ENCODE results near the gene AK5. TPM values are rescaled to one million over a fixed set of nuclear protein-coding genes. Genes with fewer than 3 reads are reported as not detected.
A peak's percentile ranks its signal among the peaks of the same experiment; 100 is the strongest.
"Not testable (repeated sequence)": the region's sequence is repeated elsewhere in the genome, so short reads cannot be mapped to it uniquely, and the experiment has no call there.

Gene AK5
- total RNA-seq, 2 donors from 2014 or later = 1.2 TPM; not detected in 1

GRCh38 chr1:77504986-77505385 is 223.2 kb downstream of the AK5 start:
- ATAC-seq (no peak), DNase-seq (ENCODE audit: low spot score) (no peak)
- H3K27me3 Mint-ChIP-seq = peaks cover 0 to 3% of the 10 kb centered on the region in 2 donors
- H3K4me1 Mint-ChIP-seq (ENCODE audit: low read depth in 2 of 2) = peaks cover 3 to 5% of the 10 kb centered on the region in 2 donors
- H3K4me3 Mint-ChIP-seq = no peak overlapping the region
- no peak overlapping the region for H3K27ac Mint-ChIP-seq
- no peaks in the 10 kb centered on the region for H3K9me3 Mint-ChIP-seq
- H3K36me3 Mint-ChIP-seq = no peaks in the 10 kb centered on the region

DNA sequence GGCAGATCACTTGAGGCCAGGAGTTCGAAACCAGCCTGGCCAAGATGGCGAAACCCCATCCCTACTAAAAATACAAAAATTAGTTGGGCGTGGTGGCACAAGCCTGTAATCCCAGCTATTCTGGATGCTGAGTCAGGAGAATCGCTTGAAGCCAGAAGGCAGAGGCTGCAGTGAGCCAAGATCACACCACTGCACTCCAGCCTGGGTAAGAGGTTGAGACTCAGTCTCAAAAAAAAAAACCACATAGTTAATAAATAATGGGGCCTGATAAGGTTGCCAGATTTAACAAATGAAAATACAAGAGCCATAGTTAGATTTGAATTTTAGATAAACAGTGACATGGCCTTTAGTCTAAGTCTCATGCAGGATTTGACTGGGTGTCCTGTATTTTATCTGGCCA is 225.0 kb downstream of the AK5 start:
- Mint-ChIP-seq H3K27ac (no peak overlapping the region), H3K4me3 (no peak overlapping the region), H3K4me1 (ENCODE audit: low read depth in 2 of 2) (peaks cover 3 to 5% of the 10 kb centered on the region in 2 donors), H3K27me3 (peaks cover 0 to 3% of the 10 kb centered on the region in 2 donors), H3K36me3 (no peaks in the 10 kb centered on the region), H3K9me3 (no peaks in the 10 kb centered on the region)
- ATAC-seq = no peak
- DNase-seq (ENCODE audit: low spot score) = no peak

DNA sequence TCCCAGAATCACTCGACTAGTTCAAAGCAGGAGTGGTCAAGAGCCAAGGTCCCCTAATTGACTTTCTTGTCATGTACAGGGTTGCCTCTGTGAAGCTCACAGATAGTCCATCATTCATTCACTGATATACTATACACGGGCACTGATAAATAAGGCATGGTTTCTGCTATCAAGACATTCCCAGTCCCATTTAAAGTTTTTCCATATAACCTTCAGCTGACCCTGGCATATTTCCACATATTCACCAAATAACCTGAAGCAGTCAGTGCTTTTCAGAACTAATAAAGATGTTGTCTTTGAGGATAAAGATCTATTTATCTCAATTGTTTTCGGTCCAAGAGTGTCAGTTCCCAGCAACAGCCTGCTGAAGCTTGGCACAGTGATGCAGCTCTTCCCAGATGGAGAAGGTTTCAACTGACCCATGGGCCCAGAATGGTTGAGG is 227.3 kb downstream of the AK5 start:
- ATAC-seq = no peak
- peaks cover 0 to 3% of the 10 kb centered on the region in 2 donors for H3K27me3 Mint-ChIP-seq
- no peaks in the 10 kb centered on the region for H3K9me3 Mint-ChIP-seq
- no peaks in the 10 kb centered on the region for H3K36me3 Mint-ChIP-seq
- no peak overlapping the region for H3K4me3 Mint-ChIP-seq
- H3K4me1 Mint-ChIP-seq (ENCODE audit: low read depth in 2 of 2) = peaks cover 3 to 5% of the 10 kb centered on the region in 2 donors
- H3K27ac Mint-ChIP-seq = no peak overlapping the region
- no peak for DNase-seq (ENCODE audit: low spot score)

GRCh38 chr1:77509898-77510297 is 228.1 kb downstream of the AK5 start:
- peaks cover 0 to 3% of the 10 kb centered on the region in 2 donors for H3K27me3 Mint-ChIP-seq
- H3K36me3 Mint-ChIP-seq = no peaks in the 10 kb centered on the region
- no peaks in the 10 kb centered on the region for H3K9me3 Mint-ChIP-seq
- no peak overlapping the region for H3K4me3 Mint-ChIP-seq
- ATAC-seq (no peak), DNase-seq (ENCODE audit: low spot score) (no peak)
- H3K4me1 Mint-ChIP-seq (ENCODE audit: low read depth in 2 of 2) = peaks cover 3 to 4% of the 10 kb centered on the region in 2 donors
- H3K27ac Mint-ChIP-seq = no peak overlapping the region

- ATAC-seq (no peak), DNase-seq (ENCODE audit: low spot score) (no peak)
- H3K27me3 Mint-ChIP-seq = no peaks in the 10 kb centered on the region
- H3K36me3 Mint-ChIP-seq = no peaks in the 10 kb centered on the region
- peaks cover 3 to 8% of the 10 kb centered on the region in 2 donors for H3K4me1 Mint-ChIP-seq (ENCODE audit: low read depth in 2 of 2)
- no peak overlapping the region for H3K27ac Mint-ChIP-seq
- H3K4me3 Mint-ChIP-seq = no peak overlapping the region
- no peaks in the 10 kb centered on the region for H3K9me3 Mint-ChIP-seq
These were observed 229.6 kb downstream of the AK5 start for GRCh38 chr1:77511440-77511840.

GRCh38 chr1:77512650-77513049 is 230.8 kb downstream of the AK5 start:
- not testable (repeated sequence) for H3K27me3 Mint-ChIP-seq; ATAC-seq; H3K4me3 Mint-ChIP-seq; H3K27ac Mint-ChIP-seq; H3K36me3 Mint-ChIP-seq; H3K9me3 Mint-ChIP-seq; DNase-seq (ENCODE audit: low spot score); H3K4me1 Mint-ChIP-seq (ENCODE audit: low read depth in 2 of 2)

GRCh38 chr1:77513839-77514763 is 232.3 kb downstream of the AK5 start:
- H3K27me3 Mint-ChIP-seq = no peaks in the 10 kb centered on the region
- H3K4me3 Mint-ChIP-seq = no peak overlapping the region
- no peaks in the 10 kb centered on the region for H3K36me3 Mint-ChIP-seq
- DNase-seq (ENCODE audit: low spot score) (no peak), ATAC-seq (no peak)
- no peak overlapping the region for H3K27ac Mint-ChIP-seq
- H3K4me1 Mint-ChIP-seq (ENCODE audit: low read depth in 2 of 2) = peaks cover 3 to 8% of the 10 kb centered on the region in 2 donors
- no peaks in the 10 kb centered on the region for H3K9me3 Mint-ChIP-seq

DNA sequence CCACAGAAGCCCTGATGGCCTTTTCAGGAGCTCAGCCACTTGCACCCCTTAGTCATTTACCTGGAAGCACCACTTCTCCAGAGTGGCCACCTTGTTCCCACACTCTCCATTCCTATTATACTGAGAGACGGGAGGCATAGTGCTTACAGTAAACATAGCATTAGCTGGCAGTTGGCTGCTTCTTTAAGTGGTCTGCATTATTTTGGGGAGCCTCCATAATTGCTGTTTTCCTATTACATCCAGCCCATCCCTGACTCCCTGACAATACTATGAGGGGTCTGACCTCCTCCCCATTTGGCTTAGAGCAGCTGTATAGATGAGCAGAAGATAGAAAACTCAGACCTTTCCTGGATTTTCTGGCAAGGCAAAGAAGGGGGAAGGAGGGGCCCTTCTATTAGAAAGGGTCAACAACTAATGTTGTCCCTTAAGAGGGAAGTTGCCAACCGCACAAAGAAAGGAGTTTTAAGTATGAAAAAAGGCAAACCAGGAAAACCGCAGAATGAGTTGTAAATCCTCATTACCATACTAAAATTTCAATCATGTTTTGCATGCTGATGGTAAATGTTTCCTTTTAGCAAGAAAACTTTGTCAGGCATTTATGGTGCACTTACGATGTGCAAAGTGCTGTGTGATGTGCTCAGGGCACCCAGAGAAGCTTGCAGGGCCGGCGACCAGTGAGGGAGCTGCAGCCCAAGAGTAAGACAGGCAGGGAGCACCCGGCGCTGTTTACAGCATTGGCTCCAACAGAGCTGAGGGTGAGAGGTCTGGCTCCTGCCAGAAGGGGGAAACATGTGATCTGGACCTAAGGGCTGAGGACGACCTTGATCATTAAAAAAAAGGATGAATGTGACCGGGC is 233.3 kb downstream of the AK5 start:
- no peaks in the 10 kb centered on the region for H3K36me3 Mint-ChIP-seq
- H3K4me1 Mint-ChIP-seq (ENCODE audit: low read depth in 2 of 2) = peaks cover 3 to 8% of the 10 kb centered on the region in 2 donors
- no peaks in the 10 kb centered on the region for H3K27me3 Mint-ChIP-seq
- no peak overlapping the region for H3K27ac Mint-ChIP-seq
- DNase-seq (ENCODE audit: low spot score) (no peak), ATAC-seq (peak in 1 of 2 donors; percentile 24)
- H3K9me3 Mint-ChIP-seq = no peaks in the 10 kb centered on the region
- no peak overlapping the region for H3K4me3 Mint-ChIP-seq

- Mint-ChIP-seq H3K9me3 (no peaks in the 10 kb centered on the region), H3K27me3 (no peaks in the 10 kb centered on the region), H3K36me3 (peaks cover 6% of the 10 kb centered on the region), H3K4me1 (ENCODE audit: low read depth in 2 of 2) (peaks cover 3 to 8% of the 10 kb centered on the region in 2 donors), H3K27ac (no peak overlapping the region), H3K4me3 (no peak overlapping the region)
- ATAC-seq (no peak), DNase-seq (ENCODE audit: low spot score) (no peak)
These were observed 234.3 kb downstream of the AK5 start for GRCh38 chr1:77516106-77516505.

- peaks cover 7 to 20% of the 10 kb centered on the region in 2 donors for H3K4me1 Mint-ChIP-seq (ENCODE audit: low read depth in 2 of 2)
- DNase-seq (ENCODE audit: low spot score) = no peak
- H3K36me3 Mint-ChIP-seq = peaks cover 6% of the 10 kb centered on the region
- ATAC-seq = no peak
- no peaks in the 10 kb centered on the region for H3K9me3 Mint-ChIP-seq
- H3K4me3 Mint-ChIP-seq = peak overlapping the region; percentile 1
- no peak overlapping the region for H3K27ac Mint-ChIP-seq
- H3K27me3 Mint-ChIP-seq = no peaks in the 10 kb centered on the region
These were observed 242.2 kb downstream of the AK5 start for GRCh38 chr1:77524038-77524437.

GRCh38 chr1:77531149-77531548 is 249.3 kb downstream of the AK5 start:
- H3K9me3 Mint-ChIP-seq; DNase-seq (ENCODE audit: low spot score); H3K27ac Mint-ChIP-seq; H3K27me3 Mint-ChIP-seq; H3K36me3 Mint-ChIP-seq; H3K4me3 Mint-ChIP-seq; ATAC-seq: not testable (repeated sequence)
- peaks cover 9 to 10% of the 10 kb centered on the region in 2 donors for H3K4me1 Mint-ChIP-seq (ENCODE audit: low read depth in 2 of 2)

DNA sequence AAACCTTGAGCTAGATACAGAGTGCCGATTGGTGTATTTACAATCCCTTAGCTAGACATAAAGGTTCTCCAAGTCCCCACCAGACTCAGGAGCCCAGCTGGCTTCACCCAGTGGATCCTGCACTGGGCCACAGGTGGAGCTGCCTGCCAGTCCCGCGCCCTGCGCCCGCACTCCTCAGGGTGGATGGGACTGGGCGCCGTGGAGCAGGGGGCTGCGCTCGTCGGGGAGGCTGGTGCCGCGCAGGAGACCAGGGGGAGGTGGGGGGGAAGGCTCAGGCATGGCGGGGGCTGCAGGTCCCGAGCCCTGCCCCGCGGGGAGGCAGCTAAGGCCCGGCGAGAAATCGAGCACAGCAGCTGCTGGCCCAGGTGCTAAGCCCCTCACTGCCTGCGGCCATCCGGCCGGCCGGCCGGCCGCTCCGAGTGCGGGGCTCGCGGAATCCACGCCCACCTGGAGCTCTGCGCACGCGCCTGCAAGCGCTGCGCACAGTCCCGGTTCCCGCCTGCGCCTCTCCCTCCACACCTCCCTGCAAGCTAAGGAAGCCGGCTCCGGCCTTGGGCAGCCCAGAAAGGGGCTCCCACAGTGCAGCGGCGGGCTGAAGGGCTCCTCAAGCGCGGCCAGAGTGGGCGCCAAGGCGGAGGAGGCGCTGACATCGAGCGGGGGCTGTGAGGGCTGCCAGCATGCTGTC is 249.9 kb downstream of the AK5 start:
- not testable (repeated sequence) for ATAC-seq; H3K27ac Mint-ChIP-seq; H3K4me3 Mint-ChIP-seq; H3K27me3 Mint-ChIP-seq; DNase-seq (ENCODE audit: low spot score); H3K9me3 Mint-ChIP-seq; H3K36me3 Mint-ChIP-seq; H3K4me1 Mint-ChIP-seq (ENCODE audit: low read depth in 2 of 2)

DNA sequence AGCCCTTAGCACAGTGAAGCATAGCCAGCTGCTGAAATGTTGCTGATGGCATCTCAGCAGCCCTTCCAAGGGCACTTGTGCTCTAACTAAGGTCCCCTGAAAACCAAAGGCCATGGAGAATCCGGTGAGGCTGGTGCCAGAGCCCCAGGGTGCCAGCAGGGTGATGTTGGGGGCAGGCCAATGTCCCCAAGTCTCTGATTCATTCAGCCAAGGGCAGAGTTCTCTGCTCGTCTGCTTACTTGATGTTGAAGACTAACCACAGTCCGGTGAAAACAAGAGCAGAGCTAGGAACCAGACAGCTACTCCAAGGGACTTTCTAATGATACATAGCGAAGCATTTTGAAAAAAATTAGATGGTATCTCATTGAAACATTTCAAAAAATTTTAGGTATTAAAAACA is 250.8 kb downstream of the AK5 start:
- no peaks in the 10 kb centered on the region for H3K27me3 Mint-ChIP-seq
- H3K4me3 Mint-ChIP-seq = no peak overlapping the region
- no peaks in the 10 kb centered on the region for H3K36me3 Mint-ChIP-seq
- peaks cover 6 to 9% of the 10 kb centered on the region in 2 donors for H3K4me1 Mint-ChIP-seq (ENCODE audit: low read depth in 2 of 2)
- no peaks in the 10 kb centered on the region for H3K9me3 Mint-ChIP-seq
- no peak for DNase-seq (ENCODE audit: low spot score)
- no peak for ATAC-seq
- no peak overlapping the region for H3K27ac Mint-ChIP-seq

Data from natural killer cell treated with Interleukin-12 subunit alpha and Interleukin-12 subunit beta and Interleukin-15 and Interleukin-18, amount 100 ng/mL, for 72 hours (primary cell).